Pulmonary artery endothelial cell (primary cell): ENCODE results near the gene MAP3K20. TPM values are rescaled to one million over a fixed set of nuclear protein-coding genes. Genes with fewer than 3 reads are reported as not detected.
"Not testable (repeated sequence)": the region's sequence is repeated elsewhere in the genome, so short reads cannot be mapped to it uniquely, and the experiment has no call there.

Experiments used
- DNase-seq: peaks from one replicate; pipeline ENCODE4 v3.0.0-alpha.2; 2011; ENCODE audit warnings: low read depth, low spot score
- total RNA-seq: library from RNA; depleted of rRNA; stranded (reverse); fragments of >200 nt; gene quantifications from 2 replicates; pipeline ENCODE4 v1.2.3, GENCODE V29; 2014

Gene MAP3K20
- total RNA-seq, 1 donor from 2014 or later, result 31.7 TPM

- DNase-seq, result peak; percentile 8
These were observed 84.3 kb downstream of the MAP3K20 start for GRCh38 chr2:173159791-173160463.

- no peak for DNase-seq
These were observed 85.0 kb downstream of the MAP3K20 start for GRCh38 chr2:173160618-173161017.

GRCh38 chr2:173161040-173161439 is 85.4 kb downstream of the MAP3K20 start:
- DNase-seq, result no peak

GRCh38 chr2:173161507-173161906 is 85.9 kb downstream of the MAP3K20 start:
- DNase-seq, result no peak

- DNase-seq, result not testable (repeated sequence)
These were observed 87.7 kb downstream of the MAP3K20 start for GRCh38 chr2:173163357-173163756.

- no peak for DNase-seq
These were observed 88.8 kb downstream of the MAP3K20 start for GRCh38 chr2:173164396-173164795.

GRCh38 chr2:173165443-173166238 is 90.0 kb downstream of the MAP3K20 start:
- no peak for DNase-seq

- no peak for DNase-seq
These were observed 95.7 kb downstream of the MAP3K20 start for GRCh38 chr2:173171321-173171720.

- no peak for DNase-seq
These were observed 96.4 kb downstream of the MAP3K20 start for GRCh38 chr2:173171924-173172643.

GRCh38 chr2:173174339-173174738 is 98.7 kb downstream of the MAP3K20 start:
- not testable (repeated sequence) for DNase-seq

- no peak for DNase-seq
These were observed 99.6 kb downstream of the MAP3K20 start for GRCh38 chr2:173175222-173175621.

GRCh38 chr2:173181982-173182381 is 106.3 kb downstream of the MAP3K20 start:
- DNase-seq, result no peak

- peak; percentile 27 for DNase-seq
These were observed 108.7 kb downstream of the MAP3K20 start for GRCh38 chr2:173184031-173185004.

- DNase-seq, result no peak
These were observed 109.8 kb downstream of the MAP3K20 start for GRCh38 chr2:173185437-173185836.

- DNase-seq, result no peak
These were observed 112.5 kb downstream of the MAP3K20 start for GRCh38 chr2:173187941-173188788.

GRCh38 chr2:173191601-173192000 is 116.0 kb downstream of the MAP3K20 start:
- no peak for DNase-seq

- DNase-seq, result no peak
These were observed 116.4 kb downstream of the MAP3K20 start for GRCh38 chr2:173192071-173192470.

- DNase-seq, result no peak
These were observed 118.3 kb downstream of the MAP3K20 start for GRCh38 chr2:173193925-173194324.

GRCh38 chr2:173195100-173195499 is 119.5 kb downstream of the MAP3K20 start:
- DNase-seq, result no peak

GRCh38 chr2:173196080-173196479 is 120.4 kb downstream of the MAP3K20 start:
- DNase-seq, result no peak
